GM19397 (cell line): Measurements from ENCODE around the gene CBX2.

Source experiments
- ATAC-seq: cut with Tn5 transposase; IDR thresholded peaks from one replicate; pipeline ENCODE4 v1.9.1; 2021; ENCODE audit warnings: mild to moderate bottlenecking, moderate library complexity; ENCODE audit not compliant: unreplicated experiment

CBX2 gene

DNA sequence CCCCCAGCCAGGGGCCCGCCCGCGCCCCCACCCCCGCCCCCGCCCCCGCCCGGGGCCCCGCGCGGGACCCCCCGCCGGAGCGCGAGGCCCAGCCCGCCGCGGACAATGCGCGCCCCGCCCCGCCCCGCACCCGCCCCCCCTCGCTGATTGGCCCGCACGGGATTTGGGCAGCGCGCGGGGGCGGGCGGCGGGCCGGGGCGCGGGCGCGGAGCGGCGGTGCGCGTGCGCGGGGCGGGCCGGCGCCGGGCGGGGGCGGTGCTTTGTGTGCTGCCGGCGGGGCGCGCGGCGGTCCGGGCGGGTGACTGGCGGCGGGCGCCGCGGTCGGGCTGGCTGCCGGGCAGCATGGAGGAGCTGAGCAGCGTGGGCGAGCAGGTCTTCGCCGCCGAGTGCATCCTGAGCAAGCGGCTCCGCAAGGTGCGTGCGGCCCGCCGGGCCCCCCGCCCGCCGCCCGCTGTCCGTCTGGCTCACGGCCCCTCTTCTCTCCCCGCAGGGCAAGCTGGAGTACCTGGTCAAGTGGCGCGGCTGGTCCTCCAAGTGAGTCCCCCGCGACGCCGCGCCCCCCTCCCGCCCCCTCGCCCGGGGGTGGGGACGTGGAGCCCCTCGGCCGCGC, at the start of gene CBX2:
TSS of gene CBX2 (plus strand) at position 255 of the 610 bp plus-strand sequence. CDS start at position 343, 88 bp downstream.
- ATAC-seq, result peak; percentile 78

DNA sequence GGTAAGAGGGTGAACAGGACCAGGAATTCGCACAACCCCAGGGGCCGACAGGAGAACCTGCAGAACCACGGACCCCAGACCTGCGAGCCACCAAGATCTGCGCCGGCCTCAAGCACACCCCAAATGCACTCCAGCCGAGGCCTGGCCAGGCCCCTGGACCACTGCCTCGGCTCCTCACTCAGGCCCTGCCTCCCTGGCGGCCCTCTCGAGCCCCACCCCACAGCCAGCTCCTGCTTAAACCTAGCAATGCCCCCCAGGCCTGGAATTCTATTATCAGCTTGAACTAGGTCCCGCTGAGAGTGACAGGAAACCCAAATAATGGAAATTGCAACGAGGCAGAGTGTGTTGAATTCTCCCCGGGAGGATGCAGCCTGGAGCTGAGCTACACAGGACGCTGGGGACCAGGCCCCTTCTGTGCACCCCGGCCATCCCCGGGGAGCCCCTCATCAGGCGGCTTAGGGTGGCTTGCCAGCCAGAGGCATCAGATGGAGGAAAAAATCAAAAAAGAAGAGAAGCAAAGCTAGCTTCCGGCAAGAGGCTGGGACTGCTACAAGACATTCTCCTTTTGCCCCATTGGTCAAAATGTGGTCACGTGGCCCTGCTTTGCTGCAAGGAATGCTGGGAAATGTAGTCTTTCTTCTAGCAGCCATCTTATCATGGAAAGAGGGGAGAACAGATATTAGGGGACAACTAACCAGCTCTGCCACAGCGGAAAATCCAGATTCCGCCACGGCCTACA, 49.6 kb upstream of the CBX2 start:
- ATAC-seq, result no peak

DNA sequence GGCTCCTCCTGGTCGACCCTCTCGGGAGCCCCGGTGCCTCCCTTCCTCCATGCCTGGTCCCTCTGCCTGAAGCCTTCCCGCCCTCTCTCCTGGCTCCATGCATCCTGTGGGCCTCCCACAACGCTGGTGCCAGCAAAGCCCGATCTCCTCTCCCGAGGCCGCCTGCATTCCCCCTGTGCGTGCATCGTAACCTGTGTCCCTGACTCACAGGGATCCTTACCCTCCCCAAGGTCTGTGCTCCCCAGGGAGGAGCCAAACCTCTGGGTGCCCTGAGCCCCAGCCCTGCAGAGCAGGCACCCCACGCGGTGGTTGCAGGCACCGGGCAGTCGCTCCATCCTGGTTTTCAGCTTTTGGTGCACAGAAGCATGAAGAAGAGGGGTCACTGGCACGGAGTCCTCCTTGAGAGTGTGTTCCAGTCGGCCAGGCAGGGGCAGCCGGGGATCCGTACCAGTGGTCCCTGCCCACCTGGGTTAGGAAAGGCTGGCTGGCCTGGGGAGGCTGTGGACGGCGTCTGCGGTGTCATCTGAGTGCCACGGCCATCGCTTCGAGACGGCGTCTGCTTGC, 49.0 kb upstream of the CBX2 start:
- ATAC-seq, result no peak

DNA sequence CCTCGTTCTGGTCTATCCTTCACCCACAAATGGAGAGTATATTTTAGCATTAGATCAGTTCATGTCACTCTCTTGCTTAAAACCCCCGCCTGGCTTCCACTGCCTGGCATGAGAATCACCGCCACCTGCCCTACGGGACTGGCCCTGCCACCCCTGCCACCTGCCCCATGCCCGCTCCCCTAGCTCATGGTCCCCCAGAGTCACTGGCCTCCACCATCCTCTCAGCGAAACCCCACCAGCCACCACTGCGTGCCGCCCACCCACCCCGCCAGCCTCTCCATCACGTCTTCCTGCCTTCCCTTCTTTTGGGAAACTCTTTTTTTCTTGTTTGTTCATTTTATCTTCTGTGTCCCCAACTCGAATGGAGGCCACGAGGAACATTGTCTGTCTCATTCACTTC, 48.2 kb upstream of the CBX2 start:
- no peak for ATAC-seq

DNA sequence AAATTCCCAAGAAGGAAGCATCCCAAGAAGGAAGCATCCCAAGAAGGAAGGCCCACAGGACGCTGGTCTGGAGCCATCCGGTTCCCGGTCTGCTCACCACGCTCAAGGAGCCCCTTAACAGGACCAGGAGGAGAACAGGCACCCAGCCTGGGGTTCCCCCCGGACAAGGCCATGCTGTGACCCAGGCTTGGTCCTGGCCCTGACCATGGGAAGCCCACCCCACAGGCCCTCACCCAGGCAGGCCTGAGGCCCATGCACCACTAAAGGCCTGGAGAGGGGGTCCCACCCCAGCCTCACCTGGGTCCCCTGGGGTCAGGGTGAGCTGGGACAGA, 47.5 kb upstream of the CBX2 start:
- no peak for ATAC-seq

DNA sequence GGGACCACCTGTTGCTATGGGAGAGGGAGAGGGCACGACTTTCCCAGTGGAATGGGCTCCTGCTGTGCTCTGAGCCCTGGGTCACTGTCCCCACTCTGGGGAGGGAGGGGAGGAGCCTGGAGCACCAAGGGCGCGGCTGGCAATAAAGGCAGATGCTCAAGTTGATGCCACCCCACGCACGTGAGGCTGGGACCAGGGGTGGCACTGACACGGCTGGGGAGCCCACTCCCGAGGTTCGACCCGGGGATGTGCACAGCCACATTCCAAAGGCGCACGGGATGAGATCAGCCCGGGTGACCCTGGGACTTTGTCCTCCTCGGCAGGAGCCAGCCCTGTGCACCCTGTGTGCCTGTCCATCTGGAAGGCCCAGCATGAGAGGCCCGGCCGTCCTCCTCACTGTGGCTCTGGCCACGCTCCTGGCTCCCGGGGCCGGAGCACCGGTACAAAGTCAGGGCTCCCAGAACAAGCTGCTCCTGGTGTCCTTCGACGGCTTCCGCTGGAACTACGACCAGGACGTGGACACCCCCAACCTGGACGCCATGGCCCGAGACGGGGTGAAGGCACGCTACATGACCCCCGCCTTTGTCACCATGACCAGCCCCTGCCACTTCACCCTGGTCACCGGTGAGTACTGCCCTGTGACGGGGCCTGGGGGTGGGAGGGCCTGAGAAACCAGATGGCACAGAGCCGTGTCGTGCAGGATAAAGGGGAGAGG, 47.0 kb upstream of the CBX2 start, which contains the start of gene ENPP7:
TSS of gene ENPP7 (plus strand) at position 175 of the 715 bp plus-strand sequence. CDS start at position 372, 197 bp downstream.
- no peak for ATAC-seq

DNA sequence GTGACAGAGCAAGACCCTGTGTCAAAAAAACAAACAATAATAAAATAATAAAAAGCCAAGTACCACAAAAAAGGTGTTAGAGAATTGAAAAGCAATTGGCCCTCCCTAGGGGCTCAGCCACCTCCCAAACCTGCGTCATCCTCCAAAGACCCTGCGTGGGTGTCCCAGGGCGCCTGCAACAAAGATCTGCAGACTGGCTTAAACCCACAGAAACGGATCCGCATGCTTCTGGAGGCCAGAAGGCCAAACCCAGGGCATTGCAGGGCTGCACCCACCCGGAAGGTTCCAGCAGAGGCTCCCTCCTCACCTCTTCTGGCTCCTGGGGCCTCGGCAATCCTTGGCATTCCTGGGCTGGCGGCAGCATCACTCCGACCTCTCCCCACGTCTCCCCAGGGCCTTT, 45.7 kb upstream of the CBX2 start:
- ATAC-seq, result no peak

DNA sequence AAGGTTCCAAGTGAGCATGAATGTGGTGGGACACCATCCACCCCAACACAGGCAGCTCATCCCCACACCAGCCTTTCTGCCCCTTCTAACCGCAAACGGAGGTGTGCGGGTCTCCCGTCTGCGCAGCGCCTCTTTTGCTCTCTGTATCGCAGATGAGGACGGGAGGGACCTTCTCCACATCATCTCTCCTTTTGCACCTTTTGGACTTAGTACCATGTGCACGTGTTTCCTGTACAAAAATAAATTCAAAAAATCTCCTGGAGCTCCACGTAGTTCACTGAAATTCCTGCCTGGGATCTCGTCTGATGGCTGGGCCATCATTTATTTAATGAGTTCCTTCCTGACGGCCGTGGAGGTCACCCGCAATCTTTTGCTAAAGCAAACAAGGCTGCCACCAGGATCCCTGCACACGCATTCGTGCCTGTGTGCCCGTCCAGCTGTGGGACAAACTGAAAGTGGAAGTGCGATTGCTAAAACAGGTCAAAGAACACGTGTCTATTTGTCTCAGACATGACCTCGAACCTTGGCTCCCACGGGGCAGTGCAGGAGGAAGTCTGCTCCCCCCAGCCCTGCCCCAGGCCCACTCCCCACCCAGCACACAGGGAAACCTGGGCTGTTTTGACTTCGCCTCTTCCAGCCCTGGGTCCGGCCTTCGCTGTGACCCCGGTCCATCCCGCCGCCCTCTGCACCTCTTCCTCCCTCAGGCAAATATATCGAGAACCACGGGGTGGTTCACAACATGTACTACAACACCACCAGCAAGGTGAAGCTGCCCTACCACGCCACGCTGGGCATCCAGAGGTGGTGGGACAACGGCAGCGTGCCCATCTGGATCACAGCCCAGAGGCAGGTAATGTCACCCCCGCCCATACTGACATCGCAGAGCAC, 44.9 kb upstream of the CBX2 start:
- no peak for ATAC-seq

DNA sequence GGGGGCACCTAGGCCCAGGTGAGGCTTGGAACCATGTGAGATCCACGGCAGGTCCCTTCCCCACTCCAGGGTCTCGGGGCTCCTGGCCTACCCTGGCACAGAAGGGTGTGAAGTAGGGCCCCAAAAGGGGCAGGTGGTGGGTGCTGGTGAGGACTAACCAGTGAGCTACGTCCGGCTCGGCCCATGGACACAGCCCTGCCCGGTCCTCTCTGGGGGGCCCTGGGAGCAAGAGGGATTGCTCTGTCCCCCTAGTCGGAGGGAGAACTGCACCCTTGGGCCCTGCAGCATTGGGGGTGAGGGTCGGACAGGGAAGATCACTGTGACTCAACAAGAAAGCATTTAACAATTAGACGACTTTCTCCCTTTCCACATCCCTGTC, 44.3 kb upstream of the CBX2 start:
- ATAC-seq, result no peak

DNA sequence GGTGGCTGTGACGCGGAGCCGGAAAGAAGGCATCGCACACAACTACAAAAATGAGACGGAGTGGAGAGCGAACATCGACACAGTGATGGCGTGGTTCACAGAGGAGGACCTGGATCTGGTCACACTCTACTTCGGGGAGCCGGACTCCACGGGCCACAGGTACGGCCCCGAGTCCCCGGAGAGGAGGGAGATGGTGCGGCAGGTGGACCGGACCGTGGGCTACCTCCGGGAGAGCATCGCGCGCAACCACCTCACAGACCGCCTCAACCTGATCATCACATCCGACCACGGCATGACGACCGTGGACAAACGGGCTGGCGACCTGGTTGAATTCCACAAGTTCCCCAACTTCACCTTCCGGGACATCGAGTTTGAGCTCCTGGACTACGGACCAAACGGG, 42.9 kb upstream of the CBX2 start:
- ATAC-seq, result no peak

DNA sequence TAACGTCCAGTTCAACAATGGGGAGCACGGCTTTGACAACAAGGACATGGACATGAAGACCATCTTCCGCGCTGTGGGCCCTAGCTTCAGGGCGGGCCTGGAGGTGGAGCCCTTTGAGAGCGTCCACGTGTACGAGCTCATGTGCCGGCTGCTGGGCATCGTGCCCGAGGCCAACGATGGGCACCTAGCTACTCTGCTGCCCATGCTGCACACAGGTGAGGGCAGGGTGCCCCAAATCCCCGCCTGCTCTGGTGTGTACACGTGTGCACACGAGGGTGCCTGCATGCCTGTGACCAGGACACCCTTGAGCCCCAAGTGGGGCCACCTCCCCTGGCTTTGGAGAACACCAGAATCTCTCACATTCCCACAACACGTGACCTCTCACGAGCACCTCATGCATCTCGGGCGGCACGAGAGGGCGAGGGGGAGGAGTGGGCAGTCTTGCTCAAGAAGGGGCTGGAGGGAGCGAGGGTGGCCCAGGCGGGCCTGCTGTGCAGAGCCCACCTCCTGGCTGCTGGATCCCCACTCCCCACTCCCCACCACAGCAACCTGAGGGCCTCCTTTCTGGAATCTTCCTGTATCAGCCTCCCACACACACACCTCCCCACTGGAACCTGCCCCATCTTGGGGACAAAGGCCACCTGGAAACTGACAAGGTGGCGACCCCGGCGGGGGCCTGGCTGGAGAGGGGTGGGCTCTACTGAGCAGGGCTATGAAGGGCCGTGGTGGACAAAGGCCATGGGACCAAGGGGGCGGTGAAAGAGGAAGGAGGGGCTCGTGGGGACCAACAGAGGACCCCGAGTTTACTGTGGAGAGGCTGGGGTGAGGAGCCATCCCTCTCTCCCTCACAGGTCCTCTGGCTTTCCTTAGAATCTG, 40.7 kb upstream of the CBX2 start:
- no peak for ATAC-seq

DNA sequence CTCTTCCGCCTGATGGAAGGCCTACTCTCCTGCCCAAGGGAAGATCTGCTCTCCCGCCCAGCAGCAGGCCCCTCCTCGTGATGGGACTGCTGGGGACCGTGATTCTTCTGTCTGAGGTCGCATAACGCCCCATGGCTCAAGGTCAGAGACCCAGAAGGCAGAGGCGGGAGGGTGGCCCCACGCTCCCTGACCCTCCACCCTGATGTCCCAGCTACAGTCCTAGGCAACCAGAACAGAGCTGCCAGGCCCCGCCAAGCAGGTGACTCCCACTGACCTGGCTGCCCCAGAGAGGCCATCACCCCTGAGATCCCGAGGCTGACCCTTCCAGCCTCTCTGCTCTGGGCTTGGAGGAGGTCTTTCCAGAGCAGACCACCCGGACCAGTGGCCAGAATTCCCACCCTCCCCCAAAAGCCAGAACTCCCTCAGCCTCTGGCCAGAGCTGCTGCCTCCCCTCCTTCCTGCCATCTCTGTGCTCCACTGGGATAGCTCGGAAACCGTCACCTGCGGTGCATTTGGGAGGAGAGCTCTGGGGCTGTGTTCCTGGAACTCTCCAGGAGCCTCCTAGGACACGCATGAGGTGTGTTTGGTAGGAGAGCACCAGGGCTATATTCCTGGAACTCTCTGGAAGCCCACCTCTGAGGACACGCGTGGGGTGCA, 39.9 kb upstream of the CBX2 start:
- no peak for ATAC-seq

DNA sequence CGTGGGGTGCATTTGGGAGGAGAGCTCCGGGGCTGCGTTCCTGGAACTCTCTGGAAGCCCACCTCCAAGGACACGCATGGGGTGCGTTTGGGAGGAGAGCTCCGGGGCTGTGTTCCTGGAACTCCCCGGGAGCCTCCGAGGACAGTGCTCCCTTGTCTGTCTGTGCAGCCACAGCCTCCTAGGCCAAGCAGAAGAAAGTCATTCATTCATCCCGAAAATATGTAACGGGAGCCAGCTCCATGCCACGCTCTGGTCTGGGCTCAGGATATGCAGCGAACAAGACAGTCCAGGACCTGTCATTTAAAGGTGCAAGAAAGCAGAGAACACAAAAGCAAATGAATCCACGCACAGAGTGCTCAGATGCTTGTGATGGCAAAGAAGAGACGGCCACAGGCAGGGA, 39.3 kb upstream of the CBX2 start:
- no peak for ATAC-seq

DNA sequence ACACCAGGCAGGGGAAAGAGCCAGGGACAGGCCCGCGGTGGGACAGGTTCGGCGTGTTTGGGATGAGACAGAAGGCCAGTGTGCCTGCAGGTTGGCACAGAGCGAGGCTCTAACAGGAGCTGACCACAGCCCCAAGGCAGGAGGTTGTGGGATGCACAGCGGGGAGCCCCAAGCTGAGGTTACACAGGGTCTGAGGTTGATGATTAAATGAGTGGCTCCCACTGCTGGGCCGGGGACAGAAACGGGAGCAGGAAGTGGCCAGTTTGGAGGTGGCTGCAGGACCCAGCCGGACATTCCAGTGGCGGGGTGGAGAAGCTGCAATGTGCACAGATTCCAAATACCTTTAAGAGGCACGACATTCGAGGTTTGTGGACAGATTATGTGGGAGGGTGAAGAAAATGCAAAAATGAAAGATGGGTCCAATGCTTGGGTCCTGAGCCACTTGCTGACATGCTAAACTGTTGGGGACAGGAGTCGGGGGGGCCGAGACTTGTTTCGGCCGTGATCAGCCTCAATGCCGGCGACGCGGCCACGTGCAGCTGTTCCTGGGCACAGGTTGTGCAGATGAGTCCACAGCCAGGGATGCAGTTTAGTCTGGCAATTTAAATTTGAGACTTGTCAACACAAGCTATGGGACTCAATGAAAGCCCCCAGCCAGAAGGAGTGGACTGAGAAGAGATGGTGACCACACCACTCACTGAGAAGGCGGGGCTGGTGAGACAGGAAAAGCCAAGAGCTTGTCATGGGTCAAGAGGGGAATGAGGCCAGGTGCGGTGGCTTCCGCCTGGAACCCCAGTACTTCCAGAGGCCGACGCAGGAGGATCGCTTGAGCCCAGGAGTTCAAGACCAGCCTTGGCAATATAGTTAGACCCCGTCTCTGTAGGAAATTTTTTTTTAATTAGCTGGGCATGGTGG, 38.5 kb upstream of the CBX2 start:
- ATAC-seq, result no peak

DNA sequence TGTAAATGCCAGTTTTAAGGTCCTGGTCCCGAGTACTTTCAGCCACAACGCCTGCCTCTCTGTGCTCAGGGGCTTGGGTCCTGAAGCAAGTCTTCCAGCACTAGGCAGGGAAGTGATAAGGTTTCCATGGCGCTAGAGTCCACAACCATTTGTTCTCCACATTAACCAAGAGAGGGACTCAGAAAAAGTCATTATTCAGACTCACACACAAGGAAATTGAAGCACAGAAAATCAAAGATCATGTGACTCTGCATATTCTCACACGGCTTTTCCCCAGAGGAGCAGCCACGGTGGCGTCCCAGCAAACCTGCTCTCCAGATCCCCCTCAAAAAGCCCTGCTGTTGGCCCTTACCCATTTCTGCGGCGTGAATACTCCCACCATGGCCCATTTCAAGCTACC, 37.5 kb upstream of the CBX2 start:
- ATAC-seq, result no peak

DNA sequence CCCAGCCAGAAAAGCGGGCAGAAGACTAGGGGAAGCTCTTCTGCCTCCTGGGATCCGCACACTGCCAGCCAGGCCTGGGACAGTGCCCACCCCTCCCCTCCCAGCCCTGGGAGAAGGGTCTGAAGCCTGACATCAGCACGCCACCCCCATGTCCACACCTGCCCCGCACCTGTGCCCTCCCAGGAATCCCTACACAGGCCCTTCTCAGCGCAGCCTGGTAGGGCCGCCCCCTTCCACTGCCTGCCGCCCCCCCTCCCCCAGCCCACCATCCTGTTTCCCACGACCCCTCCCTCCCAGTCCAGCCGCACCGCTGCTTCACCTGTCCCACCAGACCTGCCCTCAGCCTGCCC, 36.6 kb upstream of the CBX2 start:
- no peak for ATAC-seq

DNA sequence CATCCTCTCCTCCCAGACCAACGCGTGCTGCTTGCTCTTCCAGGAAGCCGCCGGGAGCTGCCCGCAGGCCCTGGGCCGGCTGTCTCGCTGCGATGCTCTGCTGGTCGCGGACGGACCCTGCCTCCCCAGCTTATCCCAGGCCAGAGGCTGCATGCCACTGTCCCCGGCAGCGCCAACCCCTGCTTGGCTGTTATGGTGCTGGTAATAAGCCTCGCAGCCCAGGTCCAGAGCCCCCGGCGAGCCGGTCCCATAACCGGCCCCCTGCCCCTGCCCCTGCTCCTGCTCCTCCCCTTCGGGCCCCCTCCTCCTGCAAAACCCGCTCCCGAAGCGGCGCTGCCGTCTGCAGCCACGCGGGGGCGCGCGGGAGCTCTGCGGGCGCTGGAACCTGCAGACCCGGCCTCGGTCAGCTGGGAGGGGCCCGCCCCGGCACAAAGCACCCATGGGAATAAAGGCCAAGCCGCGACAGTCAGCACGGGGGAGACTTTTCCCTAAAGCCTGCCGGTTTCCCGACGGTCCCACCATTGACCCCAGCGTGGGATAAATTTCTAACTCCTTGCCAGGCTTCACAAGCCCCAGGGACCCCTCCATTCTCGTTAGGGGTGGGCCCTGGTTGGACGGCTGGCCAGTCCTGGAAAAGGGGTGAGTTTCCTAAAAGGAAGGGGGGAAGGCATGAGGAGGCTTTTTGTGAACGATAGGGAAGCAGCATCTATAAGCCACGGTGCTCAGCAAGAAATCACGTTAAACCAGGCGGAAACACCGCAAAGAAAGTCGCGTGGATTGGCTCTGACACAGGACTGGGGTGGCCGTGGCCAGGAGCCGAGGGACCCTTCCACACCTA, 36.0 kb upstream of the CBX2 start:
- no peak for ATAC-seq

DNA sequence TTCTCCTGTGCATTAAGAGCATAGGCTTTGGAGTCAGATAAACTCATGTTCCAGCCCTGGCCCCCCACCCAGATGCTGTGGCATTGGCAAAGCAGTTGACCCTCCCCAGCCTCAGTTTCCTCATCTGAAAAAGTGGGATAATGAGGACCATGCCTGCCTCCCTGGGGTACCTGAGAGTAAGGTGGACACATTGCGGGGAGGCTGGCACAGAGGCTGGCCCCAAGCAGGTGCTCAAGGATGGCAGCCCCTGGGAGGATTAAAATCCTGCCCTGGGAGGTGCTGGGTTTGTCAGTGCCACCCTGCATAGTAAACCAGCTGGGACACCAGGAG, 35.4 kb upstream of the CBX2 start:
- no peak for ATAC-seq
